HG03064 (cell line): ENCODE results near the gene TEP1.

ENCODE experiments used
- ATAC-seq: cut with Tn5 transposase; IDR thresholded peaks from one replicate; pipeline ENCODE4 v1.9.1; 2021; ENCODE audit warnings: low read depth; ENCODE audit not compliant: unreplicated experiment

The TEP1 gene

GRCh38 chr14:20434701-20435581, 21.6 kb upstream of the TEP1 start:
- no peak for ATAC-seq

GRCh38 chr14:20429801-20430669, 16.7 kb upstream of the TEP1 start:
- ATAC-seq: no peak

GRCh38 chr14:20428802-20429201, 15.5 kb upstream of the TEP1 start:
- ATAC-seq: no peak

GRCh38 chr14:20428010-20428365, 14.7 kb upstream of the TEP1 start:
- ATAC-seq: peak; percentile 14

- peak; percentile 53 for ATAC-seq
Observed at GRCh38 chr14:20427231-20428009, 14.1 kb upstream of the TEP1 start.

GRCh38 chr14:20424851-20425250, 11.6 kb upstream of the TEP1 start:
- ATAC-seq: no peak

GRCh38 chr14:20422886-20423285, 9.6 kb upstream of the TEP1 start:
- ATAC-seq: no peak

- ATAC-seq: no peak
Observed at GRCh38 chr14:20421267-20421666, 8.0 kb upstream of the TEP1 start.

GRCh38 chr14:20419419-20419818, 6.1 kb upstream of the TEP1 start:
- ATAC-seq: no peak

- ATAC-seq: no peak
Observed at GRCh38 chr14:20418501-20418909, 5.2 kb upstream of the TEP1 start.

- no peak for ATAC-seq
Observed at GRCh38 chr14:20417250-20418186, 4.2 kb upstream of the TEP1 start.

- no peak for ATAC-seq
Observed at GRCh38 chr14:20416223-20416622, 2.9 kb upstream of the TEP1 start.

GRCh38 chr14:20415782-20416206, 2.5 kb upstream of the TEP1 start:
- no peak for ATAC-seq

GRCh38 chr14:20413744-20414082, 412 bp upstream of the TEP1 start:
- peak; percentile 39 for ATAC-seq

- ATAC-seq: peak; percentile 61
Observed at GRCh38 chr14:20412411-20412810, 890 bp downstream of the TEP1 start.

- no peak for ATAC-seq
Observed at GRCh38 chr14:20409226-20409625, 4.1 kb downstream of the TEP1 start.

GRCh38 chr14:20403521-20403920, 9.8 kb downstream of the TEP1 start:
- no peak for ATAC-seq

GRCh38 chr14:20400965-20401593, 12.2 kb downstream of the TEP1 start:
- no peak for ATAC-seq

GRCh38 chr14:20400589-20400964, 12.7 kb downstream of the TEP1 start:
- no peak for ATAC-seq
